Measurements from ENCODE around the gene PAQR8. TPM values are rescaled to one million over a fixed set of nuclear protein-coding genes. Genes with fewer than 3 reads are reported as not detected.

Gene PAQR8
- total and polyA plus RNA-seq, 4 donors = 0.43 to 3.3 (median 0.74) TPM

GRCh38 chr6:52416629-52417151 lies 54.7 kb downstream of the PAQR8 start:
- TF ChIP-seq ATF3 (IDR thresholded peaks at IDR 0.05) (no peak), HNF4A (conservative IDR thresholded peaks at IDR 0.05) (no peak), RAD21 (IDR thresholded peaks at IDR 0.05) (peak; percentile 97 to 99), CTCF (IDR thresholded peaks at IDR 0.05; ENCODE audit: low read depth, low read length, missing input control) (peak; percentile 91), MAX (IDR thresholded peaks at IDR 0.05) (peak; percentile 37), RXRA (IDR thresholded peaks at IDR 0.05) (peak in 1 of 2 donors; percentile 8)
- Histone ChIP-seq H3K27me3 (ENCODE audit: control insufficient read depth in 4 of 4, insufficient read depth in 4 of 4, low read length in 3 of 4) (no peaks in the 10 kb centered on the region), H3K36me3 (ENCODE audit: control insufficient read depth in 4 of 4, insufficient read depth in 3 of 4, low read depth in 1 of 4, low read length in 3 of 4) (no peaks in the 10 kb centered on the region), H3K9ac (ENCODE audit: low read depth in 1 of 2, low read length in 2 of 2) (no peak overlapping the region), H3K9me3 (ENCODE audit: control insufficient read depth in 4 of 4, low read length in 3 of 4) (no peaks in the 10 kb centered on the region), H3K4me1 (ENCODE audit: control insufficient read depth in 4 of 4, insufficient read depth in 4 of 4, low read length in 3 of 4) (peaks cover 0 to 17% (median 9%) of the 10 kb centered on the region in 4 donors), H3K27ac (ENCODE audit: low read depth in 1 of 2, low read length in 2 of 2) (no peak overlapping the region), H3K4me3 (ENCODE audit: low read depth in 1 of 3, low read length in 3 of 3) (no peak overlapping the region)
- DNase-seq (ENCODE audit: low spot score) = no peak
- 2% methylated on average over 1 of the region's 1 CpG for whole genome bisulfite sequencing

- Histone ChIP-seq H3K9me3 (ENCODE audit: control insufficient read depth in 4 of 4, low read length in 3 of 4) (no peaks in the 10 kb centered on the region), H3K27me3 (ENCODE audit: control insufficient read depth in 4 of 4, insufficient read depth in 4 of 4, low read length in 3 of 4) (no peaks in the 10 kb centered on the region), H3K4me3 (ENCODE audit: low read depth in 1 of 3, low read length in 3 of 3) (no peak overlapping the region), H3K9ac (ENCODE audit: low read depth in 1 of 2, low read length in 2 of 2) (no peak overlapping the region), H3K4me1 (ENCODE audit: control insufficient read depth in 4 of 4, insufficient read depth in 4 of 4, low read length in 3 of 4) (peaks cover 0 to 17% (median 9%) of the 10 kb centered on the region in 4 donors), H3K36me3 (ENCODE audit: control insufficient read depth in 4 of 4, insufficient read depth in 3 of 4, low read depth in 1 of 4, low read length in 3 of 4) (no peaks in the 10 kb centered on the region), H3K27ac (ENCODE audit: low read depth in 1 of 2, low read length in 2 of 2) (no peak overlapping the region)
- DNase-seq (ENCODE audit: low spot score) = no peak
- 87% methylated on average over 5 of the region's 5 CpGs for WGBS
- TF ChIP-seq JUND (IDR thresholded peaks at IDR 0.05) (no peak), EGR1 (IDR thresholded peaks at IDR 0.05; ENCODE audit: low read depth in 2 of 2) (no peak), REST (IDR thresholded peaks at IDR 0.05) (no peak), NR2F2 (IDR thresholded peaks at IDR 0.05) (no peak), SP1 (IDR thresholded peaks at IDR 0.05) (no peak), FOXA1 (IDR thresholded peaks at IDR 0.05) (no peak), ZBTB33 (IDR thresholded peaks at IDR 0.05) (no peak), FOXA2 (IDR thresholded peaks at IDR 0.05) (no peak), CTCF (IDR thresholded peaks at IDR 0.05; ENCODE audit: low read depth, low read length, missing input control) (no peak), TAF1 (conservative IDR thresholded peaks at IDR 0.05) (no peak), GABPA (IDR thresholded peaks at IDR 0.05 in 1 of 2, conservative IDR thresholded peaks at IDR 0.05 in 1 of 2) (no peak), MAX (IDR thresholded peaks at IDR 0.05) (no peak)
These were observed 55.7 kb downstream of the PAQR8 start for GRCh38 chr6:52417675-52418111.

Measured in liver (tissue), 9 donors.